HG03342 (cell line): ENCODE results near the gene SLC22A12.
"Not testable (repeated sequence)": the region's sequence is repeated elsewhere in the genome, so short reads cannot be mapped to it uniquely, and the experiment has no call there.

Experiments used
- ATAC-seq: cut with Tn5 transposase; IDR thresholded peaks from one replicate; pipeline ENCODE4 v1.9.1; 2021; ENCODE audit warnings: mild to moderate bottlenecking, moderate library complexity; ENCODE audit not compliant: unreplicated experiment

Gene SLC22A12

DNA sequence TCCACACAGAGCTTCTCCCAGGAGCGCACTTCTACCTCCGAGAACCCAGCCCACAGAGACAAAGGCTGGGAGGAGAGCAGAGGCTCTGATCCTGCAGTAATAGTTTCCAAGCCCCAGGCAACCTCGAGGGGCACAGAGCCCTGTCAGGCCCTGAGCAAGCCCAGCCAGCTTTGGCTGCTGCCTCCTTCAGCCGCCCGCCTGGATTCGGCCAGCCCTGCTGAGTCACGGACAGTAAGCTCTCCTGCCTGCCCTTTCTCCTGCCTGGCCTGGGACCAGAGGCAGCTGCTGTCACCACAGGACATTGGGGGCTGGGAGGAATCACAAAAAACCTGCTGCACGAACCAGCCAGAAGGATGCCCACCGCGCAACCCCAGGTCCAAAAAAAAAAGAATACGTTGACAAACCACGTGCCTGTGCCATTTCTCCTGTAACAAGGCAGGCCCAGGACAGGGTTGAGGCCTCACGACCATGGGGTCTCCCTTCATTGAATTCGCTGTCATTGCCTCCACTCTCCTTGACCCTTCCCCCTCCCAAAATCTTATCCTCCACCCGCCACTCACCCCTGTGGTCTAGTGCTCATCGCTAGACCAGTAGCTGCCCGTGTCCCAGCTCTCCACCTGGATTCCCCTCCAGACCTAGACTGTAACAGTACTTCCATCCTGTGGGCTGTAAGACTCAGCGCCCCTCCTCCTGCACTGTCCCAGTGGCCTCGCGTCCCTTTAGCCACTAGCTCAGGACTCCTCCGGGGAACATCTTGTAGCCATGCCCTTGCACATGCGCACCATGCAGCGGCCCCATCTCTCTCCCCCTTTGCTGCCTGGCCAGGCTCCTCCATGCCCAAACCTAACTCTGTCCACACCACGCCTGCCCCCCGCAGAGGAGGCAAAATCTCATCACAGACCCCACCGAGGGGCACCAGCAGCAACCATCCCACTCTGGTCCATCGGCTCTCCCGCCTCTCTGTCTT lies 7.4 kb upstream of the SLC22A12 start:
- ATAC-seq = no peak

DNA sequence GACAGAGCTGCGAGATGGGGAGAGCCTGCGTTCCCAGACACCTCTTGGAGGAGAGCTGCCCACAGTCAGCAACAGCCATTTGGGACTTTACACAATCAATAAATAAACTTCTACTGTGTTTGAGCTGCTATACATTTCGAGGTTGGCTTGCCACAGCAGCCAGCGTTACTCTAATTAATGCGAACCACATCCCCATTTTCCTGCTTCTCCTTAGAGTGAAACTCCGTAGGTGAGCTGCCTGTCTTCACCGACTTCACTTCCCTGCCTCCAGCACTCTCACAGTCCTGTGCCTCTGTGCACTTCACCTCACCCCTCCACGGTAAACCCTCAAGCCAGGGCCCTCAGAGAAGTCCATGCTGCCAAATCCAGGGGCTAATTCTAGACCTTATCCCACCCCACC lies 5.9 kb upstream of the SLC22A12 start:
- ATAC-seq = no peak

DNA sequence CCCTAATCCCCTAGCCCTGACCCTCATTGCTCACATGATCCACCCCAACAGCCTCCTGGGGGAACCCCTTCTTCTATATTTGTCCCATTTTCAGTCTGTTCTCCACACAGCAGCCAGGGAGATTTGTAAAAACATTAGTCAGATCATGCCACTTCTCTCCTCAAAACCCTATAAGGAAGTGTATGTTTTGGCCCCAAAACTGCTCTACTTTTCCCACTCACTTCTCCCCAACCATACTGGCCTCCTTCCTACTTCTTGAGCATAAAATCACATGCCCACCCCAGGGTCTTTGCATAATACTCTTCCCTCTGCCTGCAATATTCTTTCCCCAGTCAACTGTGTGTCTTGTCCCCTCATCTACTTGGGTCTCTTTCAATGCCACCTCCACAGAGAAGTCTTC lies 4.7 kb upstream of the SLC22A12 start:
- no peak for ATAC-seq

DNA sequence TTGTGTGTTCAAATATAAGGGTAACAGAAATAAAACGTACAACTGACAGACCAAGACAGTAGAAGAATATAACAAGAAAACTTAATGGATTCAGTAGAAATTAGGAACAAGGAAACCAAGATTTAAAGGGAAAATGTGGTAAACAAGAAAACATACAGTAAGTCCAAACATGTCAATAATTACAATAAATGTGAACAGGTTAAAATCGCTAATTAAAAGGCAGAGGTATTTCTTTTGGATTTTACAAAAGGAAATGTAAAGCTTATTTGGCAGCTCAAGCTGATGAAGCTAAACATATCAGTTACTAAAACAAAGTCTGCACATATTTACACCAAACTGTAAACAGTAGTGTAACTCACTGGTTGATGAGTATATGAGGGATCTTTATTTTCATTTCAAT lies 2.3 kb upstream of the SLC22A12 start:
- no peak for ATAC-seq

DNA sequence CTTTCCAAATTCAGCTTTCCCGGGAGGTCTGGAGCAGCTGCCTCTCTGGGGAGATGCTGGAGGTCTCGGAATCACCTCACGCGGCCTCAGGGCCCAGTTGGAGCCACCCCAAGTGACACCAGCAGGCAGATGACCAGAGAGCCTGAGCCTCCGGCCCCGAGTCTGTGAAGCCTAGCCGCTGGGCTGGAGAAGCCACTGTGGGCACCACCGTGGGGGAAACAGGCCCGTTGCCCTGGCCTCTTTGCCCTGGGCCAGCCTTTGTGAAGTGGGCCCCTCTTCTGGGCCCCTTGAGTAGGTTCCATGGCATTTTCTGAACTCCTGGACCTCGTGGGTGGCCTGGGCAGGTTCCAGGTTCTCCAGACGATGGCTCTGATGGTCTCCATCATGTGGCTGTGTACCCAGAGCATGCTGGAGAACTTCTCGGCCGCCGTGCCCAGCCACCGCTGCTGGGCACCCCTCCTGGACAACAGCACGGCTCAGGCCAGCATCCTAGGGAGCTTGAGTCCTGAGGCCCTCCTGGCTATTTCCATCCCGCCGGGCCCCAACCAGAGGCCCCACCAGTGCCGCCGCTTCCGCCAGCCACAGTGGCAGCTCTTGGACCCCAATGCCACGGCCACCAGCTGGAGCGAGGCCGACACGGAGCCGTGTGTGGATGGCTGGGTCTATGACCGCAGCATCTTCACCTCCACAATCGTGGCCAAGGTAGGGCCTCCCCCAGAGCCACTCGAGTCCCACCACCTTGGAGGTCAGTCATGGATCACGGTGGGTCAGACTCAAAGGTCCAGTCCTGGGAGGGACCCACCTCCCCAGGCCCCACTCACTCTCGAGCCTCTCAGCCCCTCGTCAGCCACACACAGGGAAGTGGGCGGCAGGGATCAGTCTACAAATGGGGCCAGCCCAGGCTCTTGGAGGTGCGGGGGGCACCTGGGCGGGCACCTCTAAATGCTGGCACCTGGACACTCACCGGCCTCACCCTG lies 525 bp downstream of the SLC22A12 start:
- no peak for ATAC-seq

DNA sequence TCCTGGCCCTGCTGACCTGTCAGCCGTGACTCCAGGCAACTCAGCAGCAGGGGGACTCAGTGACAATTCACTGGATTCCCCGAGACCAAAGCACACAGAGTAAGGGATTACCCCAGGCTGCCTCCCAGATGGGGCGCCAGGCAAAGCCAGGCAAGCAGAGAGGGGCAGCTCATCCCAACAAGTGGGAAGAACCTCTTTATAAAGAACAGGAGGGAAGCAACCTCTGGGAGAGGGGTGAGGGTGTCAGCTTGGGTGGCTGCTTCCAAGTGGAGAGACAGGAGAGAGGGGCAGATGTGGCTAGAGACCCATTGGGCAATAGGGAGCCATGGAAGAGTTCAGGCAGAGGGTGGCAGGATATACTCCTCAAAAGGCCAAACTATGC lies 1.2 kb downstream of the SLC22A12 start:
- no peak for ATAC-seq

DNA sequence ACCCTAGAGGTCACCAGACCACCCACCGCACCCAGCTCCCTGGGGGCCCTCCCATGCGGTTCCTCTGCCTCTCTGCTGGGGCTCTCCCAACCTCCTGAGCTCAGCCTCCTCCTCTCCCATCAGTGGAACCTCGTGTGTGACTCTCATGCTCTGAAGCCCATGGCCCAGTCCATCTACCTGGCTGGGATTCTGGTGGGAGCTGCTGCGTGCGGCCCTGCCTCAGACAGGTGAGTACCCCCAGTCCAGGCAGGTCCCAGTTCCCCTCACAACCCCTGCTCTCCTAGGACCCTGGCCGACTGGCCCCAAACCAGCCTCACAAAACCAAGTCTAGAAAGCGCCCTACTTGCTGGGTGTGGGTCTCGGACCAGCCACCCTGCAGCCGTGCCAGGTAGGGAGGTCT lies 1.6 kb downstream of the SLC22A12 start:
- no peak for ATAC-seq

DNA sequence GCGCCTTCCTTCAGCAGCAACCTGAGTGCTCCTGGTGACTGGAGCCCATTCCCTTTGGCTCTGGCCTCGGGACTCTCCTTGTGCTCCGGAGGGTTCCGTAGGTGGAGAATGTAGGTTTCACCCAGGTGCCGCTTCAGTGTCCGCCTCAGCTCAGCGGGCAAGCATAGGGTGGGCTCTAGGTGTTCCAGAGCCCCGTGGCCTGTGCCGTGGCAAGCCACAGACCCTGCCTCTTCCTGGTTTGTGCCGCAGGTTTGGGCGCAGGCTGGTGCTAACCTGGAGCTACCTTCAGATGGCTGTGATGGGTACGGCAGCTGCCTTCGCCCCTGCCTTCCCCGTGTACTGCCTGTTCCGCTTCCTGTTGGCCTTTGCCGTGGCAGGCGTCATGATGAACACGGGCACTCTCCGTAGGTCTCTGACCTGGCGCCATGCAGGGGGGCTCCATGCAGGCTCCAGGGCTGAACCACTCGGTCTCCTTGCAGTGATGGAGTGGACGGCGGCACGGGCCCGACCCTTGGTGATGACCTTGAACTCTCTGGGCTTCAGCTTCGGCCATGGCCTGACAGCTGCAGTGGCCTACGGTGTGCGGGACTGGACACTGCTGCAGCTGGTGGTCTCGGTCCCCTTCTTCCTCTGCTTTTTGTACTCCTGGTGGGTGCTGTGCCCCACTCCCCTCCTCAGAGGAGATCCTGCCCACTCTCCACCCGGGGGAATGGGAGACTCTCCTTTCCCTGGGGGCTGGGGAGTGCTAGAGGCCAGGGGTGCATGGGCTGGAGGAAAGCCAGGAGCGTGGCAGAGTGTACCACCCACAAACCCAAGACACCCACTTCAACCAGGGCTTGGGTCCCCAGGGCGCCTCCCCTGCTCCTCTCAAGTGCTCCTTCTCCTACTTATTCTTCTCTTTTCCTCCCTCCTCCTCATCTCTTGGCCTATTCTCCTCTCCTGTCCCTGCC lies 2.4 kb downstream of the SLC22A12 start:
- ATAC-seq = no peak

DNA sequence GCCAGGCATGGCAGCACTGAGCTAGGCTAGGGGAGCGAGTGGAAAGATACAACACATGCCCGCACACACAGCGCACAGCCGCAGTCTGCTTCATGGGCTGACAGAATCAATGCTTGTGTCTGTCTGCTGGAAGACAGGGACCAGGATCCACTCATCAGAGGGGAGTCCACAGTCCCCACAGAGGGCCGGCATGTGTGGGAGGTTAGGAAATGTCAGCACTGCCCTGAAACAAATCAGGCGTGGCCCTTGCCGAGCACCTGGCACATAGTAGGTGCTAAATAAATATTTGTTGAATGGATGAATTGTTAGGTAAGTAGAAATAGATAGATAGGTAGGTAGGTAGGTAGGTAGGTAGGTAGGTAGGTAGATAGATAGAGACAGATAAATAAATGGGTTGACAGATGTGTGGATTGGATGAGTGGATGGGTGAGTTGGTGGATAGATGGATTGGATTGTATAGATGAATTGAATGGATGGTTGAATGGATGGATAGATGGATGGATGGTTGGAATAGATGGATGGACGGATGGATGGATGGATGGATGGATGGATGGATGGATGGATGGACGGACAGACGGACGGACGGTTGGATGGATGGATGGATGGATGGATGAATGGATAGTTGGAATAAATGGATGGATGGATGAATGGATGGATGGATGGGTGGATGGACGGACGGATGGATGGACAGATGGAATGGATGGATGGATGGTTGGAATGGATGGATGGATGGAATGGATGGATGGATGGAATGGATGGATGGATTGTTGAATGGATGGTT lies 3.3 kb downstream of the SLC22A12 start:
- no peak for ATAC-seq

DNA sequence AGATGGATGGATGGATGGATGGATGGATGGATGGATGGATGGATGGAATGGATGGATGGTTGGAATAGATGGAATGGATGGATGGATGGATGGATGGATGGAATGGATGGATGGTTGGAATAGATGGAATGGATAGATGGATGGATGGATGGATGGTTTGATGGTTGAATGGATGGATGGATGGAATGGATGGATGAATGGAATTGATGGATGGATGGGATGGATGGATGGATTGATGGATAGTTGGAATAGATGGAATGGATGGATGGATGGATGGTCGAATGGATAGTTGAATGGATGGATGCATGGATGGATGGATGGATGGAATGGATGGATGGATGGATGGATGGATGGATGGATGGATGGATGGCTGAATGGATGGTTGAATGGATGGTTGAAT lies 4.9 kb downstream of the SLC22A12 start:
- ATAC-seq = not testable (repeated sequence)

DNA sequence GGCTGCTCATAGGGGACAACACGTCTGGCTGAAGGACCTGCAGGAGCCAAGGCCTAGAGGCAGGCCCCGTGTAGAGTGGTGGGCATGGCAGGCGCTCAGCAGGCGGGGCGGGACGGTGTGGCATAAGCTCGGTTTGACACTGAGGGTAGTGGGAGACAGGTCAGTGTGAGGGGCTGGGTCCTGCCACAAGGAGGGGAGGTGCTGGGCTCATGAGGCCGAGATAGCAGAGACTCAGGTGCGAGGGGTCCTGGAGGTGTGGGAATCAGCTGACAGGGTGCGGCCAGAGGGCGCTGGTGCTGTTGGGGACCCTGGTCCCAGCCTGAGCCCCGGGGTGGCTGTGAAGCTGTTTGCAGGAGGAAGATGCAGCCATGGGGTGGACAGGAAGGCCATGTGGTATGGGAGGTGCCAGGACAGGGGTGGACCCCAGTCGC lies 6.7 kb downstream of the SLC22A12 start:
- no peak for ATAC-seq

DNA sequence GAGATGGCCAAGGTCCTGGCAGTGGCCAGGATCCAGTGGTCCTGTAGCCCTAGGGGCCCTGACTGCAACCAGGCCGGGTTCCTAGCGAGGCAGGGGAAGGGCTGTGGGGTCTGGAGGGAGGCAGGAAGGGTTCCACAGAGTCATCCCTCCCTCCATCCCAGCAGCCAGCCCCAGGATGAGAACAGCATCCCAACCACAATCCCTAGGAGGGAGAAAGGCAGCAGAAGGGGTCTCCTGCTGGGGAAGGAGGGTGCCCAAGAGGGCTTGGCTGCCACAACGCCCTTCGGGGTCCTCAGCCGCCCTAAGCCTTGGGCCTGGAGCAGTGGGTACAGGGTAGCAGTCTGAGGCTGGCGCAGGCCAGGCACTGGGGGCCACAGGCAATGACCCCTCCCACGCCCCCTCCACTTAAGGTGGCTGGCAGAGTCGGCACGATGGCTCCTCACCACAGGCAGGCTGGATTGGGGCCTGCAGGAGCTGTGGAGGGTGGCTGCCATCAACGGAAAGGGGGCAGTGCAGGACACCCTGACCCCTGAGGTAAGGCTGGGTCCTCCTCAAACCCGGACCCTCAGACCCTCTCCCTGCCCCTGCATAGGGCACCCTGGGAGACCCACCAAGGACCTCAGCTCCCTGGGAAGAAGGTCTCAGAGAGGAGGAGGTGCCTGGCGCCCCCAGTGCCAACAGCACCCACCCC lies 7.2 kb downstream of the SLC22A12 start:
- ATAC-seq = no peak

DNA sequence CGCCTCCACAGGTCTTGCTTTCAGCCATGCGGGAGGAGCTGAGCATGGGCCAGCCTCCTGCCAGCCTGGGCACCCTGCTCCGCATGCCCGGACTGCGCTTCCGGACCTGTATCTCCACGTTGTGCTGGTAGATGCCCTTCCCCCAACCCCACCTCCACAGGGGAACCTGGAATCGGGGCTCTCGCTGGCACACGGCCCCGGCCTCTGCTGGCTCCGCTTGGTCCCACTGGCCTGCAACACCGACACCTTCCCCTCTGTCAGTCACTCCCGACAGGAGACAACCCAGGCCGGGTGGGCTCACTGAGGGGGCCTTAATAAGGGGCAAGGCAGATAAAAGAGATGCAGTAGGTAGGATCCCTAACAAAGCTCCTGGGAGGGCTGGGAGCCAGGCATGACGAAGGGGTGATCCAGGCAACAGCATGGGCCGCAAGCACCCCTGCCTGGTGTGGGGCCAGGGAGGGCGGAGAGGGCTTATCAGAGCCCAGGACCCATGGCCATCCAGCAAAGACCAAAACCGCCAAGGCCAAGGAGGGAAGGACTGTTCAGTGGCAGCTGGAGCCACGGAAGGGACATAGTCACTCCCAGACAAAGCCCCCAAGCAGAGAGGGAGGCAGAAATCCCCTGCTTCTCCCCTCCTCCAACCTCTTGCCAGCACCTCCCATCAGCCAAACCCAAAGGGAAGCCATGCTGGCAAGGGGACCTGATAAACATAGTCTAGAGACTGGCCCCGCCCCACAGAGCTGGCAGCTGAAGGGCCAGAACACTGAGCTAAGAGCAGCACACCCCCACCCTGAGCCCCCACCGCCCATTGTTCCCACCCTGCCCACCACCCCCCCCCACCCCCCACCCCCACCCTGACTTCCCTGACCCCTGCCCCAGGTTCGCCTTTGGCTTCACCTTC lies 8.0 kb downstream of the SLC22A12 start:
- ATAC-seq = no peak

DNA sequence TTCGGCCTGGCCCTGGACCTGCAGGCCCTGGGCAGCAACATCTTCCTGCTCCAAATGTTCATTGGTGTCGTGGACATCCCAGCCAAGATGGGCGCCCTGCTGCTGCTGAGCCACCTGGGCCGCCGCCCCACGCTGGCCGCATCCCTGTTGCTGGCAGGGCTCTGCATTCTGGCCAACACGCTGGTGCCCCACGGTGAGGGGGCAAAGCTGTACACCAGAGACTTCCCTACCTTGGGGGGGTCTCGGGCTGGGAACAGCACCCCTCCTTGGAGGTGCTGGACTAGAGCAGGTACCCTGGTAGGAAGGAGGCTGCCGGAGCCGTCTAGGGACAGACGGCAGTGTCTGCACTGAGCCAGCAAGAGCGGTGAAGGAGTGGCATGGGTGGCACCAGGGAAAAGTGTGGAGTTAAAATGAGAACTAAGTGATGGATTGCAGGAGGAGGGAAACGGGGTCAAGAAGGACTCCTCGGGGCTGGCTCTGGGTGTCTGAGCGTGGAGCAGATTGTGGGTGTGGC lies 8.7 kb downstream of the SLC22A12 start:
- no peak for ATAC-seq

DNA sequence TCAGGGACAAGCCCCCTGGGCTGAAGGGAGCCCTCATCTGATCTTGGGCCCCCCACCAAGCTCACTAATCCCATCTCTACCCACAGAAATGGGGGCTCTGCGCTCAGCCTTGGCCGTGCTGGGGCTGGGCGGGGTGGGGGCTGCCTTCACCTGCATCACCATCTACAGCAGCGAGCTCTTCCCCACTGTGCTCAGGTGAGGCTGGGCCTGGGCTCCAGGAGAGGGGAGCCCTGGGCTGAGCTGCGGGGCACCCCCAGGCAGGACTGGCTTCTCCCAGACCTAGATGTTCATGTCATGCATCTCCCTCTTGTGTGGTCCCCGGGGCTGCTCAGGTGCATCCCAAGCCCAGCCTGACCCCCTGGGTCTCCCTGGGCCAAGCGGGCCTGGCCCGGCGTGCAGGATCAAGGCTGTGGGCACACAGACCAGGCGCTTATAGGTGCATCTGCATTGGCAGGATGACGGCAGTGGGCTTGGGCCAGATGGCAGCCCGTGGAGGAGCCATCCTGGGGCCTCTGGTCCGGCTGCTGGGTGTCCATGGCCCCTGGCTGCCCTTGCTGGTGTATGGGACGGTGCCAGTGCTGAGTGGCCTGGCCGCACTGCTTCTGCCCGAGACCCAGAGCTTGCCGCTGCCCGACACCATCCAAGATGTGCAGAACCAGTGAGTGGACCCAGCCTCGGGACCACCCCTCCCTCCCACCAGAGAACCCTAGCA lies 9.4 kb downstream of the SLC22A12 start:
- ATAC-seq = no peak

DNA sequence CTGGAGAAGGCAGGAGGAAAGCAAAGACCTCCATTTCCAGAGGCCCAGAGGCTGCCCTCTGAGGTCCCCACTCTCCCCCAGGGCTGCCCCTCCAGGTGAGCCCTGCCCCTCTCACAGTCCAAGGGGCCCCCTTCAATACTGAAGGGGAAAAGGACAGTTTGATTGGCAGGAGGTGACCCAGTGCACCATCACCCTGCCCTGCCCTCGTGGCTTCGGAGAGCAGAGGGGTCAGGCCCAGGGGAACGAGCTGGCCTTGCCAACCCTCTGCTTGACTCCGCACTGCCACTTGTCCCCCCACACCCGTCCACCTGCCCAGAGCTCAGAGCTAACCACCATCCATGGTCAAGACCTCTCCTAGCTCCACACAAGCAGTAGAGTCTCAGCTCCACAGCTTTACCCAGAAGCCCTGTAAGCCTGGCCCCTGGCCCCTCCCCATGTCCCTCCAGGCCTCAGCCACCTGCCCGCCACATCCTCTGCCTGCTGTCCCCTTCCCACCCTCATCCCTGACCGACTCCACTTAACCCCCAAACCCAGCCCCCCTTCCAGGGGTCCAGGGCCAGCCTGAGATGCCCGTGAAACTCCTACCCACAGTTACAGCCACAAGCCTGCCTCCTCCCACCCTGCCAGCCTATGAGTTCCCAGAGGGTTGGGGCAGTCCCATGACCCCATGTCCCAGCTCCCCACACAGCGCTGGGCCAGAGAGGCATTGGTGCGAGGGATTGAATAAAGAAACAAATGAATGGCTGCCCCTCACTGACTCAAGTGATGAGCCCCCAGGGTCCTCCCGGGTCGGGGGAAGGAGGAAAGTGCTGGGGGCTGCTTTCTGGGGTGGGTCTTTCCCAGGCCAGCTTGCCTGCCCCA lies 10.8 kb downstream of the SLC22A12 start:
- ATAC-seq = no peak
